ENCODE measurements around the gene LGR4.

- TF ChIP-seq CTCF (tag by site-specific recombination; IDR thresholded peaks at IDR 0.05): no peak
- TF ChIP-seq PRDM4 (tag by site-specific recombination; IDR thresholded peaks at IDR 0.05): no peak
- TF ChIP-seq PBX3 (CRISPR knock-in tag; IDR thresholded peaks at IDR 0.05): no peak
- no peak for TF ChIP-seq ZNF138 (tag by site-specific recombination; IDR thresholded peaks at IDR 0.05; ENCODE audit: borderline replicate concordance)
- TF ChIP-seq ZSCAN16 (tag by site-specific recombination; IDR thresholded peaks at IDR 0.05): no peak
- TF ChIP-seq, protein P1, sequence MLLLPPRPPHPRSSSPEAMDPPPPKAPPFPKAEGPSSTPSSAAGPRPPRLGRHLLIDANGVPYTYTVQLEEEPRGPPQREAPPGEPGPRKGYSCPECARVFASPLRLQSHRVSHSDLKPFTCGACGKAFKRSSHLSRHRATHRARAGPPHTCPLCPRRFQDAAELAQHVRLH (tag by site-specific recombination; IDR thresholded peaks at IDR 0.05): no peak
- TF ChIP-seq ZBTB26 (tag by site-specific recombination; optimal IDR thresholded peaks at IDR 0.05): no peak
- TF ChIP-seq ZNF416 (tag by site-specific recombination; IDR thresholded peaks at IDR 0.05): no peak
- no peak for TF ChIP-seq SETDB1 (IDR thresholded peaks at IDR 0.05; ENCODE audit: insufficient read length, low read length)
Observed at GRCh38 chr11:27405134-27405533, 67.5 kb downstream of the LGR4 start.
